HepG2 (cell line): ENCODE measurements around the gene MEF2A. TPM values are rescaled to one million over a fixed set of nuclear protein-coding genes. Genes with fewer than 3 reads are reported as not detected.

Experiments
- ATAC-seq: fragments of 200-7000 bp; cut with Tn5 transposase; 3 replicates; pipeline ENCODE4 v1.9.1; 2020; ENCODE audit warnings: mild to moderate bottlenecking, moderate library complexity
- BruUV-seq: library from RNA; stranded (reverse); fragments of 400-500 nt; replicated peaks from 2 replicates; lab custom pipeline; 2021; lab: Mats Ljungman, UMichigan
- CTCF ChIA-PET: fragments of 300-600 bp; formaldehyde crosslinking; extraction: SDS; loops from one replicate; lab custom pipeline; 2021; ENCODE audit warnings: low total read pairs, inconsistent platforms, low intra/inter-chr PET ratio; lab: Yijun Ruan, JAX
- POLR2A ChIA-PET: fragments of 350-600 bp; sonication (Branson Sonifier 250); formaldehyde crosslinking; loops from one replicate; lab custom pipeline; 2020; ENCODE audit warnings: antibody characterized with exemption, inconsistent platforms; lab: Yijun Ruan, JAX
- DNase-seq: peaks from one replicate; pipeline ENCODE4 v3.0.0-alpha.2; 2015; ENCODE audit warnings: low spot score
- FAIRE-seq: peaks from 3 replicates; lab custom pipeline; 2011; peaks lifted over from hg19 to GRCh38; lab: Jason Lieb, UNC
- H2AFZ ChIP-seq: one replicate; pipeline ENCODE4 v1.6.1; 2011; ENCODE audit warnings: low read length, inconsistent platforms
- H3K27ac ChIP-seq: fragments of 300-600 bp; 3 replicates; pipeline ENCODE4 v1.8.0; 2011; ENCODE audit warnings: mixed run types, mild to moderate bottlenecking, mixed read lengths, low read length, inconsistent platforms; ENCODE audit not compliant: insufficient read depth; ENCODE audit errors: extremely low read length
- H3K27me3 ChIP-seq, 2 experiments: fragments of 200-600 bp in 1 of 2; 2 replicates in 1 of 2; 3 replicates in 1 of 2; pipeline versions ENCODE4 v1.6.0 to v1.8.0; 2011; ENCODE audit warnings: low read length in 2 of 2, mild to moderate bottlenecking in 2 of 2, moderate library complexity in 2 of 2, inconsistent platforms in 1 of 2; ENCODE audit not compliant: insufficient read depth in 2 of 2, control insufficient read depth in 1 of 2
- H3K36me3 ChIP-seq, 2 experiments: fragments of 200-600 bp in 1 of 2; replicated peaks in 1 of 2; 2 replicates in 1 of 2; 3 replicates in 1 of 2; pipeline versions ENCODE4 v1.5.1 to v1.8.0; 2011; ENCODE audit warnings: low read length in 2 of 2, inconsistent platforms in 1 of 2; ENCODE audit not compliant: insufficient read depth in 2 of 2, control insufficient read depth in 1 of 2
- H3K4me1 ChIP-seq: 2 replicates; pipeline ENCODE4 v1.5.1; 2012; ENCODE audit warnings: low read length, inconsistent platforms; ENCODE audit not compliant: insufficient read depth
- H3K4me2 ChIP-seq: 2 replicates; pipeline ENCODE4 v1.6.0; 2011; ENCODE audit warnings: low read depth, low read length, inconsistent platforms
- H3K4me3 ChIP-seq, 3 experiments: fragments of 200-600 bp in 1 of 3; sonication (generic), shearing (Covaris generic) in 1 of 3; replicated peaks in 1 of 3; 2 replicates each; pipeline ENCODE4 v1.5.1; 2011 to 2016; ENCODE audit warnings: low read length in 3 of 3, inconsistent platforms in 2 of 3, low read depth in 2 of 3, mild to moderate bottlenecking in 2 of 3, control low read depth in 1 of 3, mixed read lengths in 1 of 3; ENCODE audit not compliant: insufficient read depth in 1 of 3
- H3K79me2 ChIP-seq: one replicate; pipeline ENCODE4 v1.6.1; 2011; ENCODE audit warnings: low read length, inconsistent platforms; ENCODE audit not compliant: insufficient read depth
- H3K9ac ChIP-seq: 2 replicates; pipeline ENCODE4 v1.6.0; 2011; ENCODE audit warnings: mild to moderate bottlenecking, low read depth, low read length, inconsistent platforms; ENCODE audit not compliant: insufficient read depth
- H3K9me3 ChIP-seq: 2 replicates; pipeline ENCODE4 v1.5.1; 2012; ENCODE audit warnings: mild to moderate bottlenecking, low read length
- H4K20me1 ChIP-seq: 2 replicates; pipeline ENCODE4 v1.6.0; 2011; ENCODE audit warnings: inconsistent platforms, mild to moderate bottlenecking, low read length, moderate library complexity; ENCODE audit not compliant: insufficient read depth
- ARHGAP35 ChIP-seq: sonication (generic); formaldehyde crosslinking; IDR thresholded peaks from 2 replicates; pipeline ENCODE4 v1.9.0; 2022; ENCODE audit warnings: mild to moderate bottlenecking, inconsistent platforms, moderate library complexity, missing genetic modification reagents, borderline replicate concordance
- CENPT ChIP-seq: sonication (generic); formaldehyde crosslinking; IDR thresholded peaks from 2 replicates; pipeline ENCODE4 v1.8.0; 2022; ENCODE audit warnings: low read depth, mild to moderate bottlenecking, moderate library complexity, missing genetic modification reagents
- DPF2 ChIP-seq: sonication (generic); formaldehyde crosslinking; IDR thresholded peaks from 2 replicates; pipeline ENCODE4 v1.4.0; 2020; ENCODE audit warnings: mild to moderate bottlenecking, low read depth, missing genetic modification reagents, borderline replicate concordance
- EZH2 ChIP-seq: conservative IDR thresholded peaks from 2 replicates; pipeline ENCODE4 v1.6.1; 2012; ENCODE audit warnings: mild to moderate bottlenecking, low read depth, low read length, moderate library complexity
- HOXA3 ChIP-seq: sonication (generic); formaldehyde crosslinking; IDR thresholded peaks from 2 replicates; pipeline ENCODE4 v1.5.0; 2020; ENCODE audit warnings: missing genetic modification reagents
- MED13 ChIP-seq: sonication (generic); formaldehyde crosslinking; IDR thresholded peaks from 2 replicates; pipeline ENCODE4 v1.5.0; 2020; ENCODE audit warnings: missing genetic modification reagents
- SIX4 ChIP-seq: sonication (generic); formaldehyde crosslinking; IDR thresholded peaks from 2 replicates; pipeline ENCODE4 v1.4.0; 2020; ENCODE audit warnings: missing genetic modification reagents
- SMARCE1 ChIP-seq: fragments of 450-650 bp; IDR thresholded peaks from 2 replicates; pipeline ENCODE4 v1.6.1; 2017; ENCODE audit warnings: borderline replicate concordance
- TFAP4 ChIP-seq: sonication (generic); IDR thresholded peaks from 2 replicates; pipeline ENCODE4 v1.6.1; 2016; ENCODE audit warnings: low read depth, borderline replicate concordance
- ZNF670 ChIP-seq: sonication (generic); formaldehyde crosslinking; IDR thresholded peaks from 2 replicates; pipeline ENCODE4 v1.8.0; 2022; ENCODE audit warnings: mild to moderate bottlenecking, missing genetic modification reagents, borderline replicate concordance
- ZNF674 ChIP-seq: sonication (generic); formaldehyde crosslinking; IDR thresholded peaks from 2 replicates; pipeline ENCODE4 v1.5.0; 2020; ENCODE audit warnings: low read depth, mild to moderate bottlenecking, missing genetic modification reagents
- ZNF766 ChIP-seq: sonication (generic); formaldehyde crosslinking; IDR thresholded peaks from 2 replicates; pipeline ENCODE4 v1.5.0; 2020; ENCODE audit warnings: missing genetic modification reagents, borderline replicate concordance
- ZSCAN31 ChIP-seq: sonication (generic); formaldehyde crosslinking; IDR thresholded peaks from 2 replicates; pipeline ENCODE4 v1.5.0; 2020; ENCODE audit warnings: low read depth, mild to moderate bottlenecking, missing genetic modification reagents
- WGBS: methylation state at CpG from one replicate; pipeline ENCODE4 v1.1.6; 2017; ENCODE audit warnings: low lambda C conversion rate; 5-methylcytosine and 5-hydroxymethylcytosine counted together
- in situ Hi-C: cut with HindIII; loops from 2 replicates; pipeline ENCODE4 v1.10.0; 2017; ENCODE audit warnings: low pct_unique_long_range_greater_than_20kb; ENCODE audit not compliant: extremely low pct_ligation_motif_present
- intact Hi-C: fragments of 100-400 bp; cut with micrococcal nuclease; formaldehyde crosslinking; loops from one replicate; pipeline ENCODE4 v1.10.0; 2022; ENCODE audit not compliant: unreplicated experiment
- polyA plus RNA-seq, 8 experiments: library from polyadenylated mRNA; depleted of rRNA in 3 of 8; stranded (reverse) in 7 of 8; unstranded in 1 of 8; fragments of >200 nt; fragmentation: Illumina TruSeq in 4 of 8; extraction: Trizol in 4 of 8; gene quantifications; 2 replicates each; pipeline versions ENCODE4 v1.2.1 to v1.2.3, GENCODE V29; 2011 to 2016; ENCODE audit warnings: low read depth in 4 of 8, missing spikeins in 1 of 8, mixed read lengths in 1 of 8; ENCODE audit not compliant: insufficient read depth in 1 of 8
- total RNA-seq, 5 experiments: library from RNA; depleted of rRNA; stranded (reverse); fragments of >200 nt; fragmentation: Illumina TruSeq; extraction: Trizol; gene quantifications; 2 replicates each; pipeline ENCODE4 v1.2.3, GENCODE V29; 2016; ENCODE audit warnings: low read depth in 1 of 5
- TF ChIP-seq, protein P1 (sequence below): sonication (generic); formaldehyde crosslinking; IDR thresholded peaks from 2 replicates; pipeline ENCODE4 v1.9.0; 2021; ENCODE audit warnings: missing genetic modification reagents, mild to moderate bottlenecking, borderline replicate concordance
- TF ChIP-seq, protein P2 (sequence below): IDR thresholded peaks from 2 replicates; pipeline ENCODE4 v1.6.1; 2012; ENCODE audit warnings: low read depth, low read length, improper control_type of control experiment
- TF ChIP-seq, protein P3 (sequence below): IDR thresholded peaks from 2 replicates; pipeline ENCODE4 v1.6.1; 2016; ENCODE audit warnings: low read depth

The MEF2A gene
- total and polyA plus RNA-seq, 2 of the 13 experiments (the other 11 are each of a cell fraction or from before 2014, with no cell fraction given) = 15.2 to 24.4 TPM

GRCh38 chr15:99568625-99569352, 3.0 kb downstream of the MEF2A start (continued):
- no peak for TF ChIP-seq TFAP4
- TF ChIP-seq ZNF766 (CRISPR knock-in tag) = no peak
- no peak for TF ChIP-seq ZSCAN31 (CRISPR knock-in tag)

DNA sequence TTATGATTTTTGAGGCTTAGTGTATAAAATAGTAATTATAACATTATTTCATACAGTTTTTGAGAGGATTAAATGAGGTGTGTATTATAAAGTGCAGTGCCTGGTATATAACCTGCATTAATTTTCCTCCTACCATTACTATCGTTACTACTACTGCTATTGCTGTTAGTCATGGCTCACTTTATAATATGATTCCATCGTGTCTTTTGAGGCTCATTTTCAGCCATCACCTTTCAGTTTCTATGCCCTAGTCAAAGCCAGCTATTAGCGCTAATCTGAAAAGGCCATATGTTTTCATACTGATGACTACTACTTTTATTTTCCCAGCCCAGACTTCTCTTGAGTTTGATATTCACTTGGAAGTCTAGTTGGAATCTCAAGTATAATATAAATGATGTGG, 5.5 kb downstream of the MEF2A start:
- no TSS peak for BruUV-seq
- no peak for FAIRE-seq
- CTCF ChIA-PET = no interaction called here

More for the DNA sequence above, 5.5 kb downstream of the MEF2A start:
- TF ChIP-seq, protein P1, sequence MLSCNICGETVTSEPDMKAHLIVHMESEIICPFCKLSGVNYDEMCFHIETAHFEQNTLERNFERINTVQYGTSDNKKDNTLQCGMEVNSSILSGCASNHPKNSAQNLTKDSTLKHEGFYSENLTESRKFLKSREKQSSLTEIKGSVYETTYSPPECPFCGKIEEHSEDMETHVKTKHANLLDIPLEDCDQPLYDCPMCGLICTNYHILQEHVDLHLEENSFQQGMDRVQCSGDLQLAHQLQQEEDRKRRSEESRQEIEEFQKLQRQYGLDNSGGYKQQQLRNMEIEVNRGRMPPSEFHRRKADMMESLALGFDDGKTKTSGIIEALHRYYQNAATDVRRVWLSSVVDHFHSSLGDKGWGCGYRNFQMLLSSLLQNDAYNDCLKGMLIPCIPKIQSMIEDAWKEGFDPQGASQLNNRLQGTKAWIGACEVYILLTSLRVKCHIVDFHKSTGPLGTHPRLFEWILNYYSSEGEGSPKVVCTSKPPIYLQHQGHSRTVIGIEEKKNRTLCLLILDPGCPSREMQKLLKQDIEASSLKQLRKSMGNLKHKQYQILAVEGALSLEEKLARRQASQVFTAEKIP (CRISPR knock-in tag) = no peak
- TF ChIP-seq HOXA3 = no peak
- TF ChIP-seq EZH2 = no peak
- no peak for TF ChIP-seq MED13 (CRISPR knock-in tag)
- no peak for TF ChIP-seq SIX4 (CRISPR knock-in tag)
- TF ChIP-seq, protein P2, sequence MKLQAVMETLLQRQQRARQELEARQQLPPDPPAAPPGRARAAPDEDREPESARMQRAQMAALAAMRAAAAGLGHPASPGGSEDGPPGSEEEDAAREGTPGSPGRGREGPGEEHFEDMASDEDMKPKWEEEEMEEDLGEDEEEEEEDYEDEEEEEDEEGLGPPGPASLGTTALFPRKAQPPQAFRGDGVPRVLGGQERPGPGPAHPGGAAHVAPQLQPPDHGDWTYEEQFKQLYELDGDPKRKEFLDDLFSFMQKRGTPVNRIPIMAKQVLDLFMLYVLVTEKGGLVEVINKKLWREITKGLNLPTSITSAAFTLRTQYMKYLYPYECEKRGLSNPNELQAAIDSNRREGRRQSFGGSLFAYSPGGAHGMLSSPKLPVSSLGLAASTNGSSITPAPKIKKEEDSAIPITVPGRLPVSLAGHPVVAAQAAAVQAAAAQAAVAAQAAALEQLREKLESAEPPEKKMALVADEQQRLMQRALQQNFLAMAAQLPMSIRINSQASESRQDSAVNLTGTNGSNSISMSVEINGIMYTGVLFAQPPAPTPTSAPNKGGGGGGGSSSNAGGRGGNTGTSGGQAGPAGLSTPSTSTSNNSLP = no peak
- no peak for TF ChIP-seq CENPT (CRISPR knock-in tag)
- no peak for TF ChIP-seq ZNF670 (CRISPR knock-in tag)
- no peak for TF ChIP-seq ZNF674 (CRISPR knock-in tag)
- no peak for TF ChIP-seq SMARCE1
- TF ChIP-seq DPF2 (CRISPR knock-in tag) = no peak
- TF ChIP-seq ARHGAP35 = no peak
- TF ChIP-seq, protein P3, sequence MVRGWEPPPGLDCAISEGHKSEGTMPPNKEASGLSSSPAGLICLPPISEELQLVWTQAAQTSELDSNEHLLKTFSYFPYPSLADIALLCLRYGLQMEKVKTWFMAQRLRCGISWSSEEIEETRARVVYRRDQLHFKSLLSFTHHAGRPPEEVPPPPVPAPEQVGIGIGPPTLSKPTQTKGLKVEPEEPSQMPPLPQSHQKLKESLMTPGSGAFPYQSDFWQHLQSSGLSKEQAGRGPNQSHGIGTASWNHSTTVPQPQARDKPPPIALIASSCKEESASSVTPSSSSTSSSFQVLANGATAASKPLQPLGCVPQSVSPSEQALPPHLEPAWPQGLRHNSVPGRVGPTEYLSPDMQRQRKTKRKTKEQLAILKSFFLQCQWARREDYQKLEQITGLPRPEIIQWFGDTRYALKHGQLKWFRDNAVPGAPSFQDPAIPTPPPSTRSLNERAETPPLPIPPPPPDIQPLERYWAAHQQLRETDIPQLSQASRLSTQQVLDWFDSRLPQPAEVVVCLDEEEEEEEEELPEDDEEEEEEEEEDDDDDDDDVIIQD = no peak
- intact Hi-C loops (no loop called here), in situ Hi-C loops (no loop called here)
- Histone ChIP-seq H3K9me3 (no peaks in the 10 kb centered on the region), H3K36me3 (no peaks in the 10 kb centered on the region), H2AFZ (no peak overlapping the region), H3K4me1 (peaks cover 38% of the 10 kb centered on the region), H3K27me3 (no peaks in the 10 kb centered on the region; a peak in 1 of 5 replicates), H3K79me2 (peaks cover 96% of the 10 kb centered on the region), H3K4me2 (no peak overlapping the region), H3K27ac (no peak overlapping the region), H3K4me3 (no peak overlapping the region), H4K20me1 (peaks cover 19% of the 10 kb centered on the region), H3K9ac (no peak overlapping the region)
- ATAC-seq (no peak), DNase-seq (no peak)
- POLR2A ChIA-PET = no interaction called here
- 98% methylated on average over 3 of the region's 3 CpGs for WGBS
